ENCODE data around the gene STOX2.

The STOX2 gene, protein sequence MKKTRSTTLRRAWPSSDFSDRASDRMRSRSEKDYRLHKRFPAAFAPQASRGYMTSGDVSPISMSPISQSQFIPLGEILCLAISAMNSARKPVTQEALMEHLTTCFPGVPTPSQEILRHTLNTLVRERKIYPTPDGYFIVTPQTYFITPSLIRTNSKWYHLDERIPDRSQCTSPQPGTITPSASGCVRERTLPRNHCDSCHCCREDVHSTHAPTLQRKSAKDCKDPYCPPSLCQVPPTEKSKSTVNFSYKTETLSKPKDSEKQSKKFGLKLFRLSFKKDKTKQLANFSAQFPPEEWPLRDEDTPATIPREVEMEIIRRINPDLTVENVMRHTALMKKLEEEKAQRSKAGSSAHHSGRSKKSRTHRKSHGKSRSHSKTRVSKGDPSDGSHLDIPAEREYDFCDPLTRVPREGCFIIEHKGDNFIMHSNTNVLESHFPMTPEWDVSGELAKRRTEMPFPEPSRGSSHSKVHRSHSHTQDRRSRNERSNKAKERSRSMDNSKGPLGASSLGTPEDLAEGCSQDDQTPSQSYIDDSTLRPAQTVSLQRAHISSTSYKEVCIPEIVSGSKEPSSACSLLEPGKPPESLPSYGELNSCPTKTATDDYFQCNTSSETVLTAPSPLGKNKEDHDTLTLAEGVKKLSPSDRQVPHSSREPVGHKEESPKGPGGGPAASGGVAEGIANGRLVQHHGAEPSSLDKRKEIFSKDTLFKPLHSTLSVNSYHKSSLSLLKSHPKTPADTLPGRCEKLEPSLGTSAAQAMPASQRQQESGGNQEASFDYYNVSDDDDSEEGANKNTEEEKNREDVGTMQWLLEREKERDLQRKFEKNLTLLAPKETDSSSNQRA (N-terminal part only)

DNA sequence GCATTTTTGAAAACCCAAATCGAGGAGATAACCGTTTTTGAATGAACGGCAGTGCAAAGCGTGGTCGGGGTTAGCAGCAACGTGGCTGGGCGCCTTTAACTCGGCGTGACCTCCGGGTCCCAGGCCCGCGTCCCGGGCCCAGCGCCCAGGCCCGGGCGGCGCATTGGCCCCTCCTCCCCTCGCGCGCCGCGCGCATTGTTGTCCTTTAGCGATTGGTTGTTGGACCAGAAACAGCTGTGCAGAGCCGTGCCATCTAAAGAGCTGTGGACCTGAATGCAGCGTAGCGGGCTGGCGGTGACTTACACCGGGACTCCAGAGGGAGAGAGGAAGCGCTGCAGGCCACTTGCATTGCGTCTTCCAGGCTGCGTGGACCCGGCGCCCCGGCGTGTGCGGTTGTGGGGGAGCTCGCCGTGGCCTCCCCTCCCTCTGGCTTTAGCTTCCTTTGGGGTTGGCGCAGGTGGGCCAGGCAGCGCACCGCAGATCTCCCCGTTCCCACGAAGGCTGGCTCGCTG, at the start of gene STOX2:
Gene STOX2 (plus strand): TSS at position 227 of the 512 bp plus-strand sequence. CDS start 1,484 bp downstream, outside the sequence.
- peak within 1 kb of the TSS; percentile 46 for H3K4me3 ChIP-seq (ENCODE audit: low read depth, low read length)
- peak; percentile 28 for DNase-seq (ENCODE audit: low read depth)
- TF ChIP-seq, protein P1, sequence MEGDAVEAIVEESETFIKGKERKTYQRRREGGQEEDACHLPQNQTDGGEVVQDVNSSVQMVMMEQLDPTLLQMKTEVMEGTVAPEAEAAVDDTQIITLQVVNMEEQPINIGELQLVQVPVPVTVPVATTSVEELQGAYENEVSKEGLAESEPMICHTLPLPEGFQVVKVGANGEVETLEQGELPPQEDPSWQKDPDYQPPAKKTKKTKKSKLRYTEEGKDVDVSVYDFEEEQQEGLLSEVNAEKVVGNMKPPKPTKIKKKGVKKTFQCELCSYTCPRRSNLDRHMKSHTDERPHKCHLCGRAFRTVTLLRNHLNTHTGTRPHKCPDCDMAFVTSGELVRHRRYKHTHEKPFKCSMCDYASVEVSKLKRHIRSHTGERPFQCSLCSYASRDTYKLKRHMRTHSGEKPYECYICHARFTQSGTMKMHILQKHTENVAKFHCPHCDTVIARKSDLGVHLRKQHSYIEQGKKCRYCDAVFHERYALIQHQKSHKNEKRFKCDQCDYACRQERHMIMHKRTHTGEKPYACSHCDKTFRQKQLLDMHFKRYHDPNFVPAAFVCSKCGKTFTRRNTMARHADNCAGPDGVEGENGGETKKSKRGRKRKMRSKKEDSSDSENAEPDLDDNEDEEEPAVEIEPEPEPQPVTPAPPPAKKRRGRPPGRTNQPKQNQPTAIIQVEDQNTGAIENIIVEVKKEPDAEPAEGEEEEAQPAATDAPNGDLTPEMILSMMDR (conservative IDR thresholded peaks at IDR 0.05; ENCODE audit: low read depth, low read length), result no peak

DNA sequence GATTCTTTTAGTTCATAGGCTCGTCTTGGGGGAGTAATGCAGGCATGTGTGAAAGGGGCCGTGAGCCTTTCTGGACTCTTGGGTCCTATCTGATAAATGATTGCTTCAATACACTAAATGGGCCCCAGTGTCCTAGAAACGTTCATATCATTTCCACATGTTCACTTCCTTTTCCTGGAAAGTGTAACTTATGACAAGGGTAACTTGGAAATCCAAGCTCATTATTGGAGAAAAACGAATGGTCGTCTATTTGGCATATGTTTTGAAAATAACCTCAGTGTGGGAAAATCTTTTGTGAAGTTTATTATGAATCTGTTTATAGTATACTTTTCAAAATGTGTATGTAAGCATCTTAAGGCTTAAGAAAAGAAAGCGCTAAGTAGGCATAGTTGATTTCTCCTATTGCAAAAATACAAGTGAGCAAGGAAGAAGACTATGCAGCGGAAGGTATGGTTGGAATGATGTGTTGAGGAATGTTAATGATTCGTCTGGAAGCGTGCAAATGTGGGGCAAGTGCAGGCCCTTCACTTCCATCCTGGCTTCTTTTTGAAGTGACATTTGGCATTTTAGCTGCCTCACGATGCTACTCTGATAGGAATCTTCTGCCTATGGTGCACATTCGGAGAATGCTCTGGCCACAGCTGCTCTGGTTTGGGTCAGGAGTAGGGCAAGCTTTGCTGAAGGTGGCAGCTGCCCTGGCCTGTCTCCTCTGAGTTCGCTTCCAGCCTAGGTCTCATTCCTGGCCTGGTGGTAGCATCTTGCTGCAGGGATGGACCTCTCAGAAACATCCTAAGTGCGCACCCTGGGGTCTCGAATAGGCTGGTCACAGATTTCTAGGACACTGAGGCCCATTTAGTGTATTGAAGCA, 49.5 kb upstream of the STOX2 start:
- H3K4me3 ChIP-seq (ENCODE audit: low read depth, low read length), result no peak overlapping the region
- TF ChIP-seq, protein P1 (conservative IDR thresholded peaks at IDR 0.05; ENCODE audit: low read depth, low read length), result no peak
- DNase-seq (ENCODE audit: low read depth), result no peak

DNA sequence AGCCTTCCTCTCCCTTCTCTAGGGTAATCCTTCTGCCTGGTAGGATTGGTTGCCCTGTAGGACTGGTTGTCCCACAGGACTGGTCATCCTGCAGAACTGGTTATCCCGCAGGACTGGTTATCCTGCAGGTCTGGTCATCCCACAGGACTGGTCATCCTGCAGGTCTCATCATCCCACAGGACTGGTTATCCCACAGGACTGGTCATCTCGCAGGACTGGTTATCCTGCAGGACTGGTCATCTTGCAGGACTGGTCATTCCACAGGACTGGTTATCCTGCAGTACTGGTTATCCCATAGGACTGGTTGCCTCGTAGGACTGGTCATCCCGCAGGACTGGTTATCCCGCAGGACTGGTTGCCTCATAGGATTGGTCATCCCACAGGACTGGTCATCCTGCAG, 48.1 kb upstream of the STOX2 start:
- no peak for DNase-seq (ENCODE audit: low read depth)
- TF ChIP-seq, protein P1 (conservative IDR thresholded peaks at IDR 0.05; ENCODE audit: low read depth, low read length), result no peak

DNA sequence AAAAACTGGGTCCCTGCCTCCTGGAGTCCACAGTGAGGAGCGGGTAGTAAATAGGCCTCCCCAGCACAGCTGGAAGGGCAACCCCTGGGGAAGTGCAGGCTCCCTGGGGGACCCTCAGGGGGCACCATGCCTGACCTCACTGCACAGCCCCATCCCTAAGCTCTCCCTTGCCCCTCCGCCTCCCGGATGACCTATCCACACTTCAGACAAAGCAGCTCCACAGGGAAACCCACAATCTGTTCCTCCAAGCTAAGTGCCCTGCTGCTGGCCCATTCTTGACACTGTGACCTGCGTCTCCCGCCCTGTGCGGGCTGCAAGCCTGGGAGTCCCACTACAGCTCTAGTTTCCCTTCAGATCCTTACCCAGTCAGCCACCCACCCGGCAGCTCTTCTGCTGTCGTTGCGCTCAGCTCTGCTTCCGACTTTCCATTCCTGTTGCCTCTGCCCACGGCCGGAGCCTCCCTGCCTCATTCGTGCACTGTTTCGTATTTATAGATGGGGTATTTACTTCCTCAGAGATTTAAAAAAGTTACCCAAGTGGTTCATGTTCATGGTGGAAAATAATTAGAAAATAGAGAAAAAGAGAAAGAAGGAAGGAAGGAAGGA, 47.0 kb upstream of the STOX2 start:
- TF ChIP-seq, protein P1 (conservative IDR thresholded peaks at IDR 0.05; ENCODE audit: low read depth, low read length), result no peak
- H3K4me3 ChIP-seq (ENCODE audit: low read depth, low read length), result no peak overlapping the region
- no peak for DNase-seq (ENCODE audit: low read depth)

More for the DNA sequence above, 48.1 kb upstream of the STOX2 start:
- H3K4me3 ChIP-seq (ENCODE audit: low read depth, low read length), result no peak overlapping the region

DNA sequence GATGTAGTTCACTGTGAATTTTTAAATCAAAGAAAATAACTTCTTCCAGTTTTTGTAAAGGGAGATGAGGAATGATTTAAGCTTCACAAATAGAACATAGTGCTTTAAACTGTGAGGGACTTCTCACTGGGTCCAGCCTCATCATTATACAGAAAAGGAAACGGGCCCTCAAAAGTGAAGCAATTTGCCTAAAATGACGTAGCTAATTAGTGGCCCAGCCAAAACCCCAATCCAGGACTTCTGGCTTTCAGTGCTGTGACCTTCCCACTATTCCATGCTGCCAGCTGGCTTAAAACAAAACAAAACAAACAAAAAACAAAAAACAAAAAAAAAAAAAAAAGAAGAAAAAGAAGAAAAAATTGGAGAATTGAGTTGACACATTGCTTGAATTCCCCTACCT, 45.0 kb upstream of the STOX2 start:
- TF ChIP-seq, protein P1 (conservative IDR thresholded peaks at IDR 0.05; ENCODE audit: low read depth, low read length), result no peak
- no peak overlapping the region for H3K4me3 ChIP-seq (ENCODE audit: low read depth, low read length)
- DNase-seq (ENCODE audit: low read depth), result no peak

DNA sequence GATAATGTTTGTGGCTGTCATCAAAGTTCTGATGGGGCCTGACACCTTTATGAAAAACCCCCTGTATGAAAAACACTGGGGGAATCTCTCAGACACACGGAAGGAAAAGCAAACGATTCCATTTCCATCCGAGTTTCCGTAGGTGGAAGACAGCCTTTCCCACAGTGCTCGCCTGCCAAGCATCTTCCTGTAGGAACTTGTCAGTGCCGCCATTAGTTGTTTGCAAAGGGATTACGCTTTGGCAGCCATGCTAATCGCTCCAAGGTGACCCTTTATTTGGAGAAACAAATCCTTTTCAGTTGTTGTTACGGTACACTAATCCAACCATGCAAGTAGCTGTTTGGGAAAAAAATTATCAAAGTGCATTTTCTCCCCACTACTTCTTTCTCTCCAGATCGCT, 44.4 kb upstream of the STOX2 start:
- DNase-seq (ENCODE audit: low read depth), result no peak
- TF ChIP-seq, protein P1 (conservative IDR thresholded peaks at IDR 0.05; ENCODE audit: low read depth, low read length), result no peak
- no peak overlapping the region for H3K4me3 ChIP-seq (ENCODE audit: low read depth, low read length)

All from choroid plexus epithelial cell (primary cell).